Activated CD4-positive, alpha-beta T cell treated with anti-CD3 and anti-CD28 coated beads, Interleukin-2, amount 50 U/mL, for 4 hours (primary cell): ENCODE measurements around the gene ITGA11.

ENCODE experiments used
- DNase-seq, 2 experiments: peaks; one replicate each; pipeline ENCODE4 v3.0.0-alpha.2; 2020

Gene ITGA11

GRCh38 chr15:68431792-68432401, at the start of gene ITGA11:
Gene ITGA11, minus strand, starts transcription at chr15:68432163. Its CDS starts 97 bp downstream, at chr15:68432066.
- DNase-seq, result no peak

DNA sequence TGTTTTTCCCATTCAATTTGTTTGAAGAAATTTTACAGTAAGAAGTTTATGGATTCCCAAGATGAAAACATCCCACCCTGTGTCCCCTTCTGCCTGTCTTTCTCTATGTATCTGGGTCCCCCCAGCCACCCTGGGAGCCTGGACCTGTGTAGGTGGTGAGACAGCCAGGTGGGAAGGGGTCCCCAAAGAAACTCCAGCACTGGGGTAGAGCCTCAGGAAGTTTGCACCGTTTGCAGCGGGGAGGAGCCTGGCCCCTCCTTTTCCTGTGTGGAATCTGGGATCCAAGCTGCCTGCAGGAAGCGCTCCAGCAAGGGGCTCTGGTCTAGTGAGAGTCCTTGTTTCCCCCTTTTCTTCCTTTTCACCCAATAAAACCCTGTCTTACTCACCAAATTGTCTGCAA, 49.4 kb upstream of the ITGA11 start:
- DNase-seq, result no peak

- no peak for DNase-seq
These were observed 48.3 kb upstream of the ITGA11 start for GRCh38 chr15:68480296-68480695.

DNA sequence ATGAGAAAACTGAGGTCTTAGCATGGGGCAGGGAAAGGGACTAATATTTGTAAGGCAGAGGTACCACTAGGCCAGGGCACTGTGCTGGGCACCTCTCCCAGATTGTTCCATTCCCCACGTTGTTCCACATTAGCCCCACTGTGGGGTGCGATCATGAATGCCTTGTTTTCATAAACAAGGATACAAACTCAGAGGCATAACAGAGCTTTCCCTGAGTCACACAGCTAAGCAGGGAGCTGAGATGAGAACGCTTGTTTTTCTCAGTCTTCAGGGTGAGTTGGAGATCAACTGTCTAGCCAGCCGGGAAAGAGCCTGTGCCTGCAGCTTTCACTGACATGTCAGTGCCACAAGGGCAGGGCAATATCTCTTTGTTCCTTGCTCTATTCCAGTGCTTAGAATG, 47.9 kb upstream of the ITGA11 start:
- no peak for DNase-seq

GRCh38 chr15:68479406-68479805, 47.4 kb upstream of the ITGA11 start:
- DNase-seq, result no peak

DNA sequence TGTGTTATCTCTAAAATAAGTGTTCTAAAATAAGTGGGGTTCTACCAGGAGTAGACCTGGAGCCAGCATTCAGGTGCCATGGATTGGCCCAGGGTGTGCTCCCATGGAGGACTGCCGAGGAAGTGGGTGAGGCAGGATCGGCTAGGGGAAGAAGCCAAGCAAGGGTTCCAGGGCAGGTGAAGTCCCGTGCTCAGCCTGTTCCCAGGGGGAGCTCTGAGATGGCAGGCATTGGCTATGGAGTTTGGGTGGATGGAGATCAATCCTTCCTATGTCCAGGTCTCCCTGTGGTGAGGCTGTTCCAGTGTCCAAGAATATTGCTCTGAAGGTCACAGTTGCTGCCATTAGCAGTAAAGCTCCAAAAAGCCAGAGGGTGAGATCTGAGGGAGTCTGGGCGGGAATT, 46.9 kb upstream of the ITGA11 start:
- DNase-seq, result no peak

DNA sequence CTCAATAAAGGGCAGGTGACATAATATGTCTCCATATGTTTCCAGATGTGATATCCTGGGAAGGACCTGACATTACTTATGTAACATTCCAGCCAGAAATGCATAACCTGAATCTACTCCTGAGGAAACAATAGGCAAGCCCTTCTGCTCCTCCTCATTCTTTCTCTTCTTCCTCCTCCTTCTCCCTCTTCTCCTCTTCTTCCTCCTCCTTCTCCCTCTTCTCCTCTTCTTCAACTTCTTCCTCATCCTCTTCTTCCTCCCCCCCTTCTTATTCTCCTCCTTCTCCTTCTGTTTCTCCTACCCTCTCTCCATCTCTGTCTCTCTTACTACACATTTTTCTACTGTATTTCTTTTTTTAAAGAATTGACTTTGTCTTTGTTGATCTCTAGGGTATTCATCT, 43.5 kb upstream of the ITGA11 start:
- DNase-seq, result no peak

DNA sequence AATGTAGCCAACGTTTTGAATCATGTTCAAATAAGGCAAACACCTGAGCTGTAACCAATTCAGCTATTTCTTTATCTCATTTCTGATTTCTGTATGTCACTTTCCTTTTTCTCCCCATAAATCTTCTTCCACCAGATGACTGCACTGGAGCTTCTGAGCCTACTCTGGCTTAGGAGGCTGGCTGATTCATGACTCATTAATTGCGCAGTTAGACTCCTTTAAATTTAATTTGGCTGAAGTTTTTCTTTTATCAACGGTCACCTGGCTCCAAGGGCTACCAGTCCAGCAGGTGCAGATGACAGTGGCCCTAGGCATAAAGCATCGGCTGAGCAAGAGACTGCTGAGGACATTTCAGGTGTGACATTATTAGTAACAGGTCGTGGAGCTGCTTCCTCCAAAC, 39.6 kb upstream of the ITGA11 start:
- DNase-seq, result no peak

GRCh38 chr15:68470976-68471375, 39.0 kb upstream of the ITGA11 start:
- DNase-seq, result no peak

GRCh38 chr15:68470049-68470742, 38.2 kb upstream of the ITGA11 start:
- DNase-seq, result no peak

- no peak for DNase-seq
These were observed 37.4 kb upstream of the ITGA11 start for GRCh38 chr15:68469162-68470048.

- DNase-seq, result no peak
These were observed 34.9 kb upstream of the ITGA11 start for GRCh38 chr15:68466876-68467275.

DNA sequence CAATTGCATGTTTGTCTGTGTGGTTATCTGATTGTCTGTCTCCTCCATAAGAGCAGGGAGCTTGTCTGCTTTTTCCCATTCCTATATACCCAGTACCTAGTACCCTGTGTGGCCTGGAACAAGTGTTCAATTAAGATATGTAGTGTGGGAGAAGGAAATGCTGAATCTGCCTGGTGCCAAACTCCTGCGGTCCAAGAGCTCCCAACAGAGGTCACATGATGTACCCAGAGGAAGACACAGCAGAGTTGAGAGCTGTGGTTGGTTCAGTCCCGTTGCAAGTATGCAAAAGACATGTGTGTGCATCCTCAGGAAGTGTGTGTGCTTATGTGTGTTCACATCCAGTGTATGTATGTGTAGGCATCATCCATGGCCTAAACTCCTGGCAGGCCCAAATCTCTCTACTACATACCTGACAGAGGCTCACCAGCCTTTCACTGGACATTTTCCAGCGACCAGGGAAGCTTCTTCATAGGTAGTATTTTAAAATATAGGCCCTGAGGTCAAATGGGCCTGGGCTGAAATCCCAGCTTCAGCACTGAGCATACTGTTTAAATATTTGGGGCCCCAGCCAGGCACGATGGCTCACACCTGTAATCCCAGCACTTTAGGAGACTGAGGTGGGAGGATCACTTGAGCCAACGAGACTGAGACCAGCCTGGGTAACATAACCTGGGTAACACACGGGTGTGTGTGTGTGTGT, 34.0 kb upstream of the ITGA11 start:
- no peak for DNase-seq

DNA sequence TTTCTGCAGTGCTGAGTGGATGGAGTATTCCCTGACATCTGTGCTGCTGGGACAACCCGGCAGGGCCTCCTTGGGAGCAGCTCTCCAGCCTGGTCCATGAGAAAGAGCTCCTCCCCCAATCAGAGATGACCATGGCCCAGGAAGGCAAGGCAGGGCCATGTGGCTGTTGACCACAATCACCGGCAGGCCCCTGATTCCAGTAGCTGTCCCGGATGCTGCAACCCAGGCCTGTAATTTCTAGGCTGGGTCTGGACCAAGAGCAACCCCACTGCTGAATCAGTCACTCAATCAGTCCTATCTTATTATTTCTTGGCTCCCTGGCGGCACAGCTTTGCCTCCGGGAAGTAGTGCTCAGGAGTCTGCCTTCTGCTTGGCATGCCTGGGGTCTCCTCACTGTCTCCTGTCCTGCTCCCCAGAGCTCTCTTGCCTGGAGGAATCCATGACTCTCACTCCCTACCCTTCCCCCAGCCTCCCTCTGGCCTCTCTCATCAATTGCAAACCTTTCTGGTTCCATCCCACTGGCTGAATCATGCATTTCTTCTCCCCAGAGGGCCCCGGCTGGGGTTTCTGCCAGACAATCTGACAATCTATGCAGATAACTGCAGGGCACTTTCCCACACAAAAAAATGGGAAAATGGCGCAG, 32.6 kb upstream of the ITGA11 start:
- no peak for DNase-seq

- DNase-seq, result no peak
These were observed 32.0 kb upstream of the ITGA11 start for GRCh38 chr15:68463996-68464395.

- no peak for DNase-seq
These were observed 31.5 kb upstream of the ITGA11 start for GRCh38 chr15:68463444-68463843.

DNA sequence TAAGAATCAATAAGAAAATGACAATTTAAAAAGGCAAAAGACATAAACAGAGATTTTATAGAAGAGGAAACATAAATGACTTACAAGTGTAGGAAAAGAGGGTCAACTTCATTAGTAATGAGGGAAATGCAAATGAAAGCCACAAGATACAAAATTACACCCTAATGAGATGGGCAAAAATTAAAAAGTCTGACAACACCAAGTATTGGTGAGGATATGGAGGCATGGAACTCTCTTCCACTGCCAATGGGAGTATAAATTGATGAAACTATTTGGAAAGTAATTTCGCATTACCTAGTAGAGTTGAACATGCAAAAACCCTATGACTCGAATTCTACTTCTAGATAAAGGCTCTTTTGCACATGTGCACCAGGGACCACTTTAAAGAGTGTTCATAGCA, 28.2 kb upstream of the ITGA11 start:
- DNase-seq, result no peak

DNA sequence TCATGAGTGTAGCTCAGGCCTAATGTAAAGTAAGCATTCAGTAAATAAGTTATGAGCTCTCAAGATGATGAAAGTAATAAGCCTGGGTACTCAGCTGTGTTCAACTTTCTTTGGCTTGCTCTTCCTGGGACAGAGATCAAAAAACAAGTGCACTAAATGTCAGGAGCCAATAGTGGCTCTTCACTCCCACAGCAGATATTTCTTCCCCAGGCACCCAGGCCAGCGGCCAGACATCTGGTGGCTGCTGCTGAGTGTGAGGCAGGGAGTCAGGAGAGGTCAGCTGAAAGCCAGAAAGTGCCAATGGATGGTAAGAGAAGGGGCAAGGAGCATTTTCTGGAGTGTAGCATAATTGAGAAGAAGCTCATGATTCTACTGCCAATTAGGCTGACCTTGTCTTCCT, 18.2 kb upstream of the ITGA11 start:
- DNase-seq, result no peak

- DNase-seq, result no peak
These were observed 17.4 kb upstream of the ITGA11 start for GRCh38 chr15:68449389-68449788.

DNA sequence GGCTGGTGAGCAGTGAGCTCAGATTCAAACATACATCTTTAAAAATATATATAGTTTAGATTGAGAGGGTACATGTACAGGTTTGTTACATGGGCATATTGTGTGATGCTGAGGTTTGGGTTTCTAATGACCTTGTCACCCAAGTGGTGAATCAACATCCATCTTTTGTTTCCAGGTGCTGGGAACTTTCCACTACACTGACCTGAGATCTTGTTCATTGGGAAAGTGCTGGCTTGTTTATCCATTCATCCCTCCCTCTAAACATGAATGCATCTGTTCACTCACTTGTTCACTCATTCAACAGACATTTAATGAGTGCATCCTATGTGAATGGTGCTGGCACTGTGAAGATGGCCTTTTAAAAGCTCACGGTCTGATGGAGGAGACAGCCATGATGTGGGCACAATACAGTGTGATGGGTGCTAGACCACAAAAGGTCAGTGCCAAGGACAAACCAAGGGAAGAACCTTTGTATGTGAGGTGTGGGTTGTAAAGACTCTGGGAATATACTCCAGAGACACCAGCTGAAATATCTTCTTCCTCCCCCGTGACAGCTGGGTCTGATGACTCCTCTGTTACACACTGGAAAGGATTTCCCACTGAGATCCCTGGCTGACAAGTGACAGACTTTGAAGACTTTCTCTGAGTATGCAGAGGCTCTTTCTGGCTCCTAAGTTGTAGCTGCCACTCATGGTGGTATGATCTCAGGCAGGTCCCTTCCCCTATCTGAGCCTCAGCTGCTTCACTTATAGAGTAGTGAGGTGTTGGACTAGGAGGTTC, 16.2 kb upstream of the ITGA11 start:
- DNase-seq, result no peak

- no peak for DNase-seq
These were observed 15.2 kb upstream of the ITGA11 start for GRCh38 chr15:68447209-68447608.

DNA sequence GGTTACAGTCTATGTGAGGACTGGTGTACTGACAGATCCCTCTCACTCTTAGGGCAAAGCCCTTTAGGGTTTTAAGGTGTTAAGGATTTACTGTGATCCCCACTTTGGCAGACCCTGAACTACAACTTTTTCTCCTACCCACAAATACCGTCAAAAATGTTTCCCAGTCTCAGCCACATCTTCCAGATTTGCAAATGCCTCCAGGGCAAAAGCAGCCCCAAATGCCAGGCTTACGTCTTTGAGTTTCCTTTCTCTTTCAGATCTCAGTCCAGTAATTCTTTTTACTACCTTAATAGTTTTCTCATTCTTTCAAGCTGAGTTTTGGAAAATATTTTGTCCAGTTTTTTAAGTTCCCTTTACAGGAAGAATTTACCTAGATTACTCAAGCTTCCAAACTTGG, 13.4 kb upstream of the ITGA11 start:
- DNase-seq, result no peak
